Adrenal gland (tissue), 12 donors: ENCODE results near the gene EDN2. TPM values are rescaled to one million over a fixed set of nuclear protein-coding genes. Genes with fewer than 3 reads are reported as not detected.

Experiments
- DNase-seq, 7 donors: peaks; one replicate each; pipeline ENCODE4 v3.0.0-alpha.2; 2019 to 2020
- H3K27ac ChIP-seq, 5 donors: fragments of 200-600 bp; sonication (generic) in 4 of 5; 1 replicate in 3 of 5; 2 replicates in 2 of 5; pipeline versions ENCODE4 v1.5.1 to v1.8.0; 2016 to 2020; ENCODE audit warnings: mild to moderate bottlenecking in 1 of 5
- H3K27me3 ChIP-seq: fragments of 200-600 bp; 2 replicates; pipeline ENCODE4 v1.8.0; 2021
- H3K36me3 ChIP-seq, 2 donors: fragments of 200-600 bp; replicated peaks in 1 of 2; 1 replicate in 1 of 2; 2 replicates in 1 of 2; pipeline versions ENCODE4 v1.5.1 to v1.8.0; 2018 to 2022
- H3K4me1 ChIP-seq, 2 donors: fragments of 200-600 bp; replicated peaks in 1 of 2; 1 replicate in 1 of 2; 2 replicates in 1 of 2; pipeline versions ENCODE4 v1.5.1 to v1.8.0; 2018 to 2021
- H3K4me3 ChIP-seq, 4 donors: fragments of 200-600 bp; sonication (generic) in 3 of 4; one replicate each; pipeline ENCODE4 v1.5.1; 2016 to 2018
- H3K9me3 ChIP-seq, 3 donors: fragments of 200-600 bp; sonication (generic) in 1 of 3; replicated peaks in 1 of 3; 1 replicate in 2 of 3; 2 replicates in 1 of 3; pipeline versions ENCODE4 v1.5.1 to v1.8.0; 2016 to 2021
- CTCF ChIP-seq, 6 experiments: fragments of 450-650 bp in 4 of 6; fragments of 200-600 bp in 2 of 6; sonication (generic) in 1 of 6; IDR thresholded peaks; 1 replicate in 5 of 6; 2 replicates in 1 of 6; pipeline versions ENCODE4 v1.5.1 to v1.8.0; 2016 to 2021; ENCODE audit warnings: antibody characterized with exemption in 6 of 6, mild to moderate bottlenecking in 2 of 6, moderate library complexity in 1 of 6
- POLR2A ChIP-seq, 2 donors: fragments of 450-650 bp; IDR thresholded peaks; one replicate each; pipeline ENCODE4 v1.6.1; 2017; ENCODE audit warnings: antibody characterized with exemption in 2 of 2, mild to moderate bottlenecking in 2 of 2, moderate library complexity in 1 of 2
- WGBS, 4 donors: extraction: QIAGEN DNeasy Blood & Tissue Kit in 2 of 4; methylation state at CpG; one replicate each; pipeline versions ENCODE4 v1.1.5 to v1.1.7; 2013 to 2017; 5-methylcytosine and 5-hydroxymethylcytosine counted together
- intact Hi-C, 2 donors: fragments of 100-400 bp; cut with DNase I; formaldehyde crosslinking; loops; one replicate each; pipeline versions ENCODE4 v1.14.1 to v1.15.0; 2022 to 2023
- polyA plus RNA-seq, 3 donors: library from polyadenylated mRNA; stranded (reverse); fragments of 200-250 nt in 2 of 3; fragments of 350-450 nt in 1 of 3; fragmentation: Illumina TruSeq in 1 of 3; extraction: RNeasy Lipid Tissue Mini Kit (QIAGEN cat#74804) in 1 of 3; gene quantifications; one replicate each; pipeline ENCODE4 v1.2.3, GENCODE V29; 2013 to 2014
- total RNA-seq, 9 donors: library from RNA; depleted of rRNA in 4 of 9; stranded (reverse); fragments of >200 nt in 4 of 9; fragments of 120-200 nt in 1 of 9; fragmentation: NEBNext Ultra II Directional in 1 of 9; extraction: Animal tissue kit (Norgen Biotek cat#: 25700) in 1 of 9; gene quantifications; one replicate each; pipeline versions ENCODE4 v1.1.0 to v1.2.4, GENCODE V29; 2013 to 2023
- donor health status: healthy with polysubstance abuse.
- donor health status: Bipolar disorder and iron deficiency.
- donor health status: DM: yes; HTN: yes; CAD: no.
- donor health status: DM: no; HTN: no; CAD: no.
- donor health status: DM: no; HTN: no; CAD: no.
- donor health status: DM: yes; HTN: yes; CAD: no.

The EDN2 gene
- total and polyA plus RNA-seq, 12 donors: 0.07 to 0.39 TPM; not detected in 10

GRCh38 chr1:41524676-41525675 is 40.5 kb upstream of the EDN2 start:
- no peaks in the 10 kb centered on the region for H3K9me3 ChIP-seq
- 90 to 92% (median 91%) methylated on average over 23 to 30 of the region's 30 CpGs for WGBS, 4 donors
- TF ChIP-seq CTCF (IDR thresholded peaks at IDR 0.05): no peak
- no peak for TF ChIP-seq POLR2A (IDR thresholded peaks at IDR 0.05)
- no peak overlapping the region for H3K27ac ChIP-seq
- H3K27me3 ChIP-seq: no peaks in the 10 kb centered on the region
- DNase-seq: no peak
- H3K4me3 ChIP-seq: no peak overlapping the region
- H3K36me3 ChIP-seq: no peaks in the 10 kb centered on the region
- intact Hi-C loops: no loop called here
- no peaks in the 10 kb centered on the region for H3K4me1 ChIP-seq

- TF ChIP-seq POLR2A (IDR thresholded peaks at IDR 0.05) (no peak), CTCF (IDR thresholded peaks at IDR 0.05) (no peak)
- Histone ChIP-seq H3K9me3 (no peaks in the 10 kb centered on the region), H3K36me3 (no peaks in the 10 kb centered on the region), H3K4me3 (no peak overlapping the region), H3K27ac (no peak overlapping the region), H3K4me1 (no peaks in the 10 kb centered on the region), H3K27me3 (no peaks in the 10 kb centered on the region)
- DNase-seq: no peak
- WGBS, 4 donors: 89 to 92% (median 90%) methylated on average over 9 of the region's 9 CpGs
- intact Hi-C loops: no loop called here
Observed at GRCh38 chr1:41523949-41524675, 39.6 kb upstream of the EDN2 start.

GRCh38 chr1:41523071-41523470 is 38.6 kb upstream of the EDN2 start:
- Histone ChIP-seq H3K27me3 (no peaks in the 10 kb centered on the region), H3K9me3 (no peaks in the 10 kb centered on the region), H3K36me3 (no peaks in the 10 kb centered on the region), H3K4me3 (no peak overlapping the region), H3K27ac (no peak overlapping the region), H3K4me1 (no peaks in the 10 kb centered on the region)
- TF ChIP-seq POLR2A (IDR thresholded peaks at IDR 0.05) (no peak), CTCF (IDR thresholded peaks at IDR 0.05) (no peak)
- intact Hi-C loops: no loop called here
- DNase-seq: no peak
- 82 to 95% (median 86%) methylated on average over 9 to 10 of the region's 10 CpGs for WGBS, 4 donors

- Histone ChIP-seq H3K27ac (no peak overlapping the region), H3K4me3 (no peak overlapping the region), H3K4me1 (peaks cover 0 to 5% of the 10 kb centered on the region in 2 donors), H3K36me3 (no peaks in the 10 kb centered on the region), H3K27me3 (no peaks in the 10 kb centered on the region), H3K9me3 (no peaks in the 10 kb centered on the region)
- 85 to 96% (median 90%) methylated on average over 7 to 12 of the region's 12 CpGs for WGBS, 4 donors
- no peak for DNase-seq
- TF ChIP-seq POLR2A (IDR thresholded peaks at IDR 0.05): no peak
- intact Hi-C loops: no loop called here
Observed at GRCh38 chr1:41521766-41522165, 37.3 kb upstream of the EDN2 start.
